Naive thymus-derived CD4-positive, alpha-beta T cell (primary cell): Measurements from ENCODE around the gene MAP7D2. TPM values are rescaled to one million over a fixed set of nuclear protein-coding genes. Genes with fewer than 3 reads are reported as not detected.
"Not testable (repeated sequence)": the region's sequence is repeated elsewhere in the genome, so short reads cannot be mapped to it uniquely, and the experiment has no call there.

Experiments used
- ATAC-seq: fragments of 150-1000 bp; cut with Tn5 transposase; 2 replicates; pipeline ENCODE4 v1.10.0; 2021; ENCODE audit warnings: mild to moderate bottlenecking, moderate library complexity
- CTCF ChIA-PET: fragments of 350-600 bp; sonication (Branson Sonifier 250); formaldehyde crosslinking; loops from one replicate; lab custom pipeline; 2021; ENCODE audit warnings: antibody characterized with exemption; lab: Charles Lee
- POLR2A ChIA-PET: fragments of 350-600 bp; sonication (Branson Sonifier 250); formaldehyde crosslinking; loops from one replicate; lab custom pipeline; 2021; ENCODE audit warnings: antibody characterized with exemption, inconsistent platforms; lab: Charles Lee
- DNase-seq, 9 donors: peaks; one replicate each; pipeline versions ENCODE4 v3.0.0 to v3.0.0-alpha.2; 2020 to 2022; ENCODE audit warnings: mixed read lengths in 1 of 9
- H3K27ac ChIP-seq: one replicate; pipeline ENCODE4 v1.7.0; 2013; ENCODE audit warnings: mild to moderate bottlenecking, low read depth, low read length, moderate library complexity
- H3K27me3 ChIP-seq, 2 donors: one replicate each; pipeline ENCODE4 v1.7.0; 2013; ENCODE audit warnings: low read length in 2 of 2, mild to moderate bottlenecking in 2 of 2, moderate library complexity in 2 of 2; ENCODE audit not compliant: control insufficient read depth in 2 of 2, insufficient read depth in 2 of 2
- H3K36me3 ChIP-seq, 3 experiments: 1 replicate in 2 of 3; 2 replicates in 1 of 3; pipeline ENCODE4 v1.7.0; 2013; ENCODE audit warnings: low read length in 3 of 3, mild to moderate bottlenecking in 3 of 3, moderate library complexity in 1 of 3; ENCODE audit not compliant: insufficient read depth in 3 of 3, control insufficient read depth in 2 of 3
- H3K4me1 ChIP-seq, 2 donors: one replicate each; pipeline ENCODE4 v1.7.0; 2013; ENCODE audit warnings: low read length in 2 of 2, mild to moderate bottlenecking in 2 of 2, moderate library complexity in 1 of 2; ENCODE audit not compliant: control insufficient read depth in 2 of 2, insufficient read depth in 2 of 2
- H3K4me3 ChIP-seq: 2 replicates; pipeline ENCODE4 v1.7.0; 2013; ENCODE audit warnings: mild to moderate bottlenecking, low read length
- H3K9me3 ChIP-seq, 3 experiments: 1 replicate in 2 of 3; 2 replicates in 1 of 3; pipeline ENCODE4 v1.7.0; 2013; ENCODE audit warnings: low read length in 3 of 3; ENCODE audit not compliant: control insufficient read depth in 2 of 3
- H3K27ac Mint-ChIP-seq, 9 donors: one replicate each; pipeline ENCODE4 v1.8.0; 2020 to 2022; ENCODE audit warnings: mixed read lengths in 9 of 9, mild to moderate bottlenecking in 8 of 9, moderate library complexity in 5 of 9, inconsistent platforms in 2 of 9
- H3K27me3 Mint-ChIP-seq, 5 donors: one replicate each; pipeline ENCODE4 v1.8.0; 2021 to 2022; ENCODE audit warnings: mixed read lengths in 5 of 5, mild to moderate bottlenecking in 1 of 5
- H3K36me3 Mint-ChIP-seq, 5 donors: one replicate each; pipeline ENCODE4 v1.8.0; 2020 to 2022; ENCODE audit warnings: mixed read lengths in 5 of 5, mild to moderate bottlenecking in 3 of 5, inconsistent platforms in 1 of 5
- H3K4me1 Mint-ChIP-seq, 7 donors: one replicate each; pipeline ENCODE4 v1.8.0; 2020 to 2022; ENCODE audit warnings: mixed read lengths in 7 of 7, mild to moderate bottlenecking in 3 of 7, inconsistent platforms in 1 of 7
- H3K4me3 Mint-ChIP-seq, 10 donors: one replicate each; pipeline ENCODE4 v1.8.0; 2020 to 2022; ENCODE audit warnings: mild to moderate bottlenecking in 10 of 10, mixed read lengths in 10 of 10, moderate library complexity in 6 of 10, inconsistent platforms in 2 of 10
- H3K9me3 Mint-ChIP-seq, 11 donors: one replicate each; pipeline ENCODE4 v1.8.0; 2020 to 2022; ENCODE audit warnings: mixed read lengths in 11 of 11, mild to moderate bottlenecking in 4 of 11, inconsistent platforms in 1 of 11, moderate library complexity in 1 of 11
- intact Hi-C, 2 donors: fragments of 100-400 bp; cut with micrococcal nuclease; formaldehyde crosslinking; loops; one replicate each; pipeline ENCODE4 v1.15.1; 2023
- polyA plus RNA-seq, 2 donors: library from polyadenylated mRNA; unstranded; fragments of 300-500 nt; fragmentation: Illumina TruSeq; gene quantifications; one replicate each; pipeline ENCODE4 v1.2.3, GENCODE V29; 2021
- total RNA-seq, 6 experiments: library from RNA in 5 of 6; stranded (reverse) in 5 of 6; gene quantifications; 1 replicate in 5 of 6; 2 replicates in 1 of 6; pipeline ENCODE4 v1.2.3 and lab custom pipeline; 2021 to 2026

MAP7D2 gene
- under 1 TPM in 4 of 5 experiments, not detected in 1; 0.13 to 0.22 (median 0.16) TPM for total RNA-seq
- under 1 TPM in 1 of 2 donors, not detected in 1; 0.14 TPM for polyA plus RNA-seq
- not detected for total RNA-seq (lab: John Stamatoyannopoulos, UW)

- no peak within 1 kb of the TSS for H3K27ac Mint-ChIP-seq
- POLR2A ChIA-PET: no interaction called here
- Histone ChIP-seq H3K27ac (no peak within 1 kb of the TSS), H3K36me3 (no peaks in the 10 kb centered on the region), H3K9me3 (no peaks in the 10 kb centered on the region), H3K4me1 (peaks cover 0 to 3% of the 10 kb centered on the region in 2 donors), H3K4me3 (no peak within 1 kb of the TSS), H3K27me3 (peaks cover 0 to 2% of the 10 kb centered on the region in 2 donors)
- H3K4me1 Mint-ChIP-seq: peaks cover 0 to 17% (median 5%) of the 10 kb centered on the region in 7 donors
- H3K27me3 Mint-ChIP-seq: peaks cover 12 to 38% (median 18%) of the 10 kb centered on the region in 5 donors
- ATAC-seq: no peak
- intact Hi-C loops: no loop called here
- CTCF ChIA-PET: no interaction called here
- H3K36me3 Mint-ChIP-seq: peaks cover 0 to 7% (median 0%) of the 10 kb centered on the region in 5 donors
- H3K4me3 Mint-ChIP-seq: peak within 1 kb of the TSS in 9 of 10 donors; percentile 2 to 71 (median 53)
- no peaks in the 10 kb centered on the region for H3K9me3 Mint-ChIP-seq
- no peak for DNase-seq
Measured at GRCh38 chrX:20116577-20117240, at the start of gene MAP7D2. TSS of gene MAP7D2 (minus strand) at chrX:20116907. CDS start at chrX:20116879, 28 bp downstream.

- H3K4me1 ChIP-seq, POLR2A ChIA-PET, ATAC-seq, H3K9me3 Mint-ChIP-seq, DNase-seq, H3K4me3 Mint-ChIP-seq, H3K4me3 ChIP-seq, H3K27ac ChIP-seq, H3K9me3 ChIP-seq, H3K4me1 Mint-ChIP-seq, intact Hi-C loops, H3K27me3 Mint-ChIP-seq, CTCF ChIA-PET, H3K27me3 ChIP-seq: not testable (repeated sequence)
- Mint-ChIP-seq H3K36me3 (peaks cover 4 to 26% (median 15%) of the 10 kb centered on the region in 5 donors), H3K27ac (peak overlapping the region in 1 of 9 donors; percentile 18)
- peaks cover 0 to 25% (median 7%) of the 10 kb centered on the region in 3 experiments for H3K36me3 ChIP-seq
Measured at GRCh38 chrX:20162516-20162915, 45.8 kb upstream of the MAP7D2 start.

- ChIA-PET CTCF (no interaction called here), POLR2A (no interaction called here)
- Histone ChIP-seq H3K27ac (no peak overlapping the region), H3K4me3 (no peak overlapping the region), H3K36me3 (peaks cover 7 to 47% (median 12%) of the 10 kb centered on the region in 3 experiments), H3K27me3 (no peaks in the 10 kb centered on the region), H3K4me1 (no peaks in the 10 kb centered on the region), H3K9me3 (no peaks in the 10 kb centered on the region)
- intact Hi-C loops: no loop called here
- Mint-ChIP-seq H3K4me3 (no peak overlapping the region), H3K27me3 (no peaks in the 10 kb centered on the region), H3K4me1 (peaks cover 0 to 7% (median 0%) of the 10 kb centered on the region in 7 donors), H3K36me3 (peaks cover 6 to 29% (median 21%) of the 10 kb centered on the region in 5 donors), H3K27ac (peak overlapping the region in 2 of 9 donors; percentile 27 to 46), H3K9me3 (no peaks in the 10 kb centered on the region)
- ATAC-seq (no peak), DNase-seq (no peak)
Measured at GRCh38 chrX:20159797-20160385, 43.2 kb upstream of the MAP7D2 start.

GRCh38 chrX:20151689-20152088, 35.0 kb upstream of the MAP7D2 start:
- POLR2A ChIA-PET: interaction anchor here (1.5 kb wide), 1 partner anchor 10 kb away, joined by 3 read pairs; the partner anchor contains the start of gene EIF1AX
- no peak overlapping the region for H3K4me3 ChIP-seq
- H3K27ac ChIP-seq: no peak overlapping the region
- Mint-ChIP-seq H3K36me3 (peaks cover 3 to 29% (median 16%) of the 10 kb centered on the region in 5 donors), H3K27ac (no peak overlapping the region), H3K4me3 (no peak overlapping the region), H3K27me3 (no peaks in the 10 kb centered on the region), H3K4me1 (no peaks in the 10 kb centered on the region), H3K9me3 (no peaks in the 10 kb centered on the region)
- peaks cover 3 to 34% (median 15%) of the 10 kb centered on the region in 3 experiments for H3K36me3 ChIP-seq
- H3K9me3 ChIP-seq: no peaks in the 10 kb centered on the region
- intact Hi-C loops: no loop called here
- ATAC-seq (no peak), DNase-seq (no peak)
- CTCF ChIA-PET: no interaction called here
- no peaks in the 10 kb centered on the region for H3K27me3 ChIP-seq
- no peaks in the 10 kb centered on the region for H3K4me1 ChIP-seq

GRCh38 chrX:20149326-20149725, 32.6 kb upstream of the MAP7D2 start:
- no peak overlapping the region for H3K27ac ChIP-seq
- no peak overlapping the region for H3K4me3 Mint-ChIP-seq
- ChIA-PET POLR2A (no interaction called here), CTCF (no interaction called here)
- H3K27ac Mint-ChIP-seq: no peak overlapping the region
- ATAC-seq: no peak
- no peaks in the 10 kb centered on the region for H3K27me3 Mint-ChIP-seq
- DNase-seq: no peak
- no peaks in the 10 kb centered on the region for H3K9me3 ChIP-seq
- intact Hi-C loops: loop anchor here in 1 of 2 donors (10.0 kb wide), 1 partner anchor 285 kb away; no protein-coding TSS in a partner anchor
- H3K4me3 ChIP-seq: no peak overlapping the region
- H3K36me3 ChIP-seq: peaks cover 0 to 11% (median under 1%) of the 10 kb centered on the region in 3 experiments
- no peaks in the 10 kb centered on the region for H3K4me1 ChIP-seq
- H3K4me1 Mint-ChIP-seq: peaks cover 0 to 2% (median 0%) of the 10 kb centered on the region in 7 donors
- H3K36me3 Mint-ChIP-seq: peaks cover 3 to 21% (median 9%) of the 10 kb centered on the region in 5 donors
- no peaks in the 10 kb centered on the region for H3K9me3 Mint-ChIP-seq
- no peaks in the 10 kb centered on the region for H3K27me3 ChIP-seq

- Mint-ChIP-seq H3K4me3 (no peak overlapping the region), H3K27ac (no peak overlapping the region), H3K9me3 (no peaks in the 10 kb centered on the region), H3K36me3 (peaks cover under 1 to 17% (median 6%) of the 10 kb centered on the region in 5 donors), H3K27me3 (no peaks in the 10 kb centered on the region), H3K4me1 (peaks cover 0 to 6% (median 2%) of the 10 kb centered on the region in 7 donors)
- no peaks in the 10 kb centered on the region for H3K4me1 ChIP-seq
- POLR2A ChIA-PET: no interaction called here
- intact Hi-C loops: loop anchor here in 1 of 2 donors (10.0 kb wide), 1 partner anchor 287 kb away; no protein-coding TSS in a partner anchor
- H3K9me3 ChIP-seq: no peaks in the 10 kb centered on the region
- peaks cover 0 to 8% (median 0%) of the 10 kb centered on the region in 3 experiments for H3K36me3 ChIP-seq
- H3K27ac ChIP-seq: no peak overlapping the region
- DNase-seq (no peak), ATAC-seq (no peak)
- no peak overlapping the region for H3K4me3 ChIP-seq
- no peaks in the 10 kb centered on the region for H3K27me3 ChIP-seq
- CTCF ChIA-PET: no interaction called here
Measured at GRCh38 chrX:20147561-20147960, 30.9 kb upstream of the MAP7D2 start.
